Astrocyte (in vitro differentiated cells and primary cell): ENCODE measurements around the gene TFAP2D. TPM values are rescaled to one million over a fixed set of nuclear protein-coding genes. Genes with fewer than 3 reads are reported as not detected.

Source experiments
- DNase-seq: peaks from one replicate; pipeline ENCODE4 v3.0.0-alpha.2; 2010; ENCODE audit warnings: low read depth
- FAIRE-seq: peaks from 2 replicates; lab custom pipeline; 2011; peaks lifted over from hg19 to GRCh38; lab: Jason Lieb, UNC
- H2AFZ ChIP-seq: 2 replicates; pipeline ENCODE4 v1.6.0; 2012; ENCODE audit warnings: low read depth, low read length, inconsistent platforms
- H3K27ac ChIP-seq: 2 replicates; pipeline ENCODE4 v1.5.1; 2011; ENCODE audit warnings: low read depth, low read length, inconsistent platforms
- H3K27me3 ChIP-seq: 2 replicates; pipeline ENCODE4 v1.6.0; 2011; ENCODE audit warnings: low read length, inconsistent platforms; ENCODE audit not compliant: insufficient read depth
- H3K36me3 ChIP-seq: 2 replicates; pipeline ENCODE4 v1.5.1; 2011; ENCODE audit warnings: low read length, inconsistent platforms; ENCODE audit not compliant: insufficient read depth
- H3K4me1 ChIP-seq: 2 replicates; pipeline ENCODE4 v1.5.1; 2011; ENCODE audit warnings: low read length, inconsistent platforms; ENCODE audit not compliant: insufficient read depth
- H3K4me2 ChIP-seq: 2 replicates; pipeline ENCODE4 v1.6.0; 2012; ENCODE audit warnings: low read length, inconsistent platforms
- H3K4me3 ChIP-seq: 2 replicates; pipeline ENCODE4 v1.5.1; 2011; ENCODE audit warnings: low read depth, mild to moderate bottlenecking, low read length, inconsistent platforms; ENCODE audit not compliant: insufficient read depth
- H3K79me2 ChIP-seq: 2 replicates; pipeline ENCODE4 v1.6.0; 2012; ENCODE audit warnings: mild to moderate bottlenecking, low read length, inconsistent platforms; ENCODE audit not compliant: insufficient read depth
- H3K9ac ChIP-seq: 2 replicates; pipeline ENCODE4 v1.6.0; 2012; ENCODE audit warnings: mild to moderate bottlenecking, low read length, inconsistent platforms
- H3K9me3 ChIP-seq: 2 replicates; pipeline ENCODE4 v1.5.1; 2012; ENCODE audit warnings: low read depth, mild to moderate bottlenecking, low read length, inconsistent platforms; ENCODE audit not compliant: insufficient read depth
- H4K20me1 ChIP-seq: 2 replicates; pipeline ENCODE4 v1.6.0; 2012; ENCODE audit warnings: low read length, inconsistent platforms; ENCODE audit not compliant: insufficient read depth
- H3K27ac Mint-ChIP-seq: one replicate; pipeline ENCODE4 v1.8.0; 2021; ENCODE audit warnings: mild to moderate bottlenecking, mixed read lengths; ENCODE audit not compliant: unreplicated experiment
- H3K27me3 Mint-ChIP-seq: one replicate; pipeline ENCODE4 v1.8.0; 2021; ENCODE audit warnings: low read depth, mixed read lengths; ENCODE audit not compliant: unreplicated experiment
- H3K36me3 Mint-ChIP-seq: one replicate; pipeline ENCODE4 v1.8.0; 2021; ENCODE audit warnings: low read depth, mixed read lengths; ENCODE audit not compliant: unreplicated experiment
- H3K4me1 Mint-ChIP-seq: one replicate; pipeline ENCODE4 v1.8.0; 2021; ENCODE audit warnings: low read depth, mixed read lengths; ENCODE audit not compliant: unreplicated experiment
- H3K4me3 Mint-ChIP-seq: one replicate; pipeline ENCODE4 v1.8.0; 2021; ENCODE audit warnings: mild to moderate bottlenecking, moderate library complexity, mixed read lengths; ENCODE audit not compliant: unreplicated experiment
- H3K9me3 Mint-ChIP-seq: one replicate; pipeline ENCODE4 v1.8.0; 2021; ENCODE audit warnings: mild to moderate bottlenecking, mixed read lengths; ENCODE audit not compliant: unreplicated experiment
- CTCF ChIP-seq: IDR thresholded peaks from 2 replicates; pipeline ENCODE4 v1.5.1; 2011; ENCODE audit warnings: low read depth, mild to moderate bottlenecking, inconsistent platforms, low read length, moderate library complexity; ENCODE audit not compliant: insufficient read depth
- EZH2 ChIP-seq: IDR thresholded peaks from 2 replicates; pipeline ENCODE4 v1.6.1; 2012; ENCODE audit warnings: mild to moderate bottlenecking, low read length, inconsistent platforms; ENCODE audit not compliant: insufficient read depth
- total RNA-seq: library from RNA; stranded (reverse); gene quantifications from 2 replicates; pipeline ENCODE4 v1.2.1, GENCODE V29; 2021

TFAP2D gene
- total RNA-seq, 1 donor from 2014 or later = not detected

GRCh38 chr6:50709366-50709734 lies 4.0 kb upstream of the TFAP2D start:
- Histone ChIP-seq H3K4me3 (no peak overlapping the region), H4K20me1 (no peaks in the 10 kb centered on the region)
- H3K36me3 Mint-ChIP-seq = no peaks in the 10 kb centered on the region

GRCh38 chr6:50711686-50712085 lies 1.6 kb upstream of the TFAP2D start:
- H3K36me3 ChIP-seq = no peaks in the 10 kb centered on the region
- H3K27me3 ChIP-seq = peaks cover 27% of the 10 kb centered on the region
- H3K27ac Mint-ChIP-seq = no peak overlapping the region
- H3K27me3 Mint-ChIP-seq = peaks cover 97% of the 10 kb centered on the region
- no peaks in the 10 kb centered on the region for H3K4me1 Mint-ChIP-seq
- H3K4me3 Mint-ChIP-seq = no peak overlapping the region
- H3K9ac ChIP-seq = no peak overlapping the region
- no peak overlapping the region for H3K4me2 ChIP-seq
- no peaks in the 10 kb centered on the region for H3K79me2 ChIP-seq
- no peak overlapping the region for H3K4me3 ChIP-seq
- H3K9me3 ChIP-seq = peaks cover 3% of the 10 kb centered on the region
- FAIRE-seq (no peak), DNase-seq (no peak)
- H3K9me3 Mint-ChIP-seq = peaks cover 31% of the 10 kb centered on the region
- H4K20me1 ChIP-seq = no peaks in the 10 kb centered on the region
- H3K36me3 Mint-ChIP-seq = no peaks in the 10 kb centered on the region
- H3K4me1 ChIP-seq = no peaks in the 10 kb centered on the region
- no peak overlapping the region for H3K27ac ChIP-seq
- no peak overlapping the region for H2AFZ ChIP-seq
- TF ChIP-seq EZH2 (no peak), CTCF (no peak)

More at GRCh38 chr6:50709366-50709734, 4.0 kb upstream of the TFAP2D start:
- no peak overlapping the region for H3K27ac ChIP-seq
- no peaks in the 10 kb centered on the region for H3K36me3 ChIP-seq
- peaks cover 16% of the 10 kb centered on the region for H3K27me3 ChIP-seq
- no peaks in the 10 kb centered on the region for H3K4me1 Mint-ChIP-seq
- TF ChIP-seq CTCF (no peak), EZH2 (no peak)
- no peak overlapping the region for H3K9ac ChIP-seq
- peaks cover 3% of the 10 kb centered on the region for H3K9me3 ChIP-seq
- DNase-seq (no peak), FAIRE-seq (no peak)
- peaks cover 27% of the 10 kb centered on the region for H3K9me3 Mint-ChIP-seq
- no peak overlapping the region for H2AFZ ChIP-seq
- no peaks in the 10 kb centered on the region for H3K4me1 ChIP-seq
- no peak overlapping the region for H3K4me2 ChIP-seq
- no peak overlapping the region for H3K4me3 Mint-ChIP-seq
- H3K27me3 Mint-ChIP-seq = peaks cover 94% of the 10 kb centered on the region
- no peaks in the 10 kb centered on the region for H3K79me2 ChIP-seq
- H3K27ac Mint-ChIP-seq = no peak overlapping the region

DNA sequence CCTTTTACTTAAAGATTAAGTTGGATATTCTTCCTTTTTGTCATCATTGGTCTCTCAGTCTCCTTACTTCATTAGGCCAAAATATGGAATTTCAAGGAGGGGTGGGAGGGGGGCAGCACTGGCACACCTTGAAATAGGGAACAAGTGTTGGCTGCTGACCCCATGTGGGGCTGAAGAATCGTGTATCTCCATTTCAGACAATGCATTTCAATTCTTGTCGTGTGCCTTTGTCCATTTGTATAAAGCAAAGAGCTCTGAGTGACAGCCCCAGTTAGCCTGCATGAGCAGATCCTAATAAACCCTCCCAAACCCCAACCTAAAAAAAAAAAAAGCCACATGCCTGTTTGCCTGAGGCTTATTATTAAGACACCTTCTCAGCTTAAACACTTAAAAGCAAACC lies 1.0 kb upstream of the TFAP2D start:
- Mint-ChIP-seq H3K36me3 (no peaks in the 10 kb centered on the region), H3K9me3 (peaks cover 31% of the 10 kb centered on the region), H3K4me1 (no peaks in the 10 kb centered on the region), H3K27ac (no peak overlapping the region), H3K4me3 (no peak overlapping the region), H3K27me3 (peaks cover 97% of the 10 kb centered on the region)
- Histone ChIP-seq H3K36me3 (no peaks in the 10 kb centered on the region), H2AFZ (no peak overlapping the region), H3K4me1 (no peaks in the 10 kb centered on the region), H4K20me1 (no peaks in the 10 kb centered on the region), H3K9me3 (peaks cover 3% of the 10 kb centered on the region), H3K4me3 (no peak overlapping the region), H3K79me2 (no peaks in the 10 kb centered on the region), H3K9ac (no peak overlapping the region), H3K4me2 (no peak overlapping the region), H3K27ac (no peak overlapping the region), H3K27me3 (peaks cover 28% of the 10 kb centered on the region)
- no peak for TF ChIP-seq CTCF
- no peak for DNase-seq
- FAIRE-seq = no peak
